Measurements from ENCODE around the gene ARHGAP6. TPM values are rescaled to one million over a fixed set of nuclear protein-coding genes. Genes with fewer than 3 reads are reported as not detected.

ARHGAP6 gene
- total RNA-seq, 2 donors from 2014 or later = 1.4 to 5.6 TPM

- intact Hi-C loops (cut with DNase I, micrococcal nuclease) = no loop called here
- ATAC-seq = no peak
- DNase-seq = no peak
These were observed 477.1 kb downstream of the ARHGAP6 start for GRCh38 chrX:11188664-11189063.

GRCh38 chrX:11187001-11187400 lies 478.7 kb downstream of the ARHGAP6 start:
- intact Hi-C loops (cut with DNase I, micrococcal nuclease) = no loop called here
- ATAC-seq = no peak

DNA sequence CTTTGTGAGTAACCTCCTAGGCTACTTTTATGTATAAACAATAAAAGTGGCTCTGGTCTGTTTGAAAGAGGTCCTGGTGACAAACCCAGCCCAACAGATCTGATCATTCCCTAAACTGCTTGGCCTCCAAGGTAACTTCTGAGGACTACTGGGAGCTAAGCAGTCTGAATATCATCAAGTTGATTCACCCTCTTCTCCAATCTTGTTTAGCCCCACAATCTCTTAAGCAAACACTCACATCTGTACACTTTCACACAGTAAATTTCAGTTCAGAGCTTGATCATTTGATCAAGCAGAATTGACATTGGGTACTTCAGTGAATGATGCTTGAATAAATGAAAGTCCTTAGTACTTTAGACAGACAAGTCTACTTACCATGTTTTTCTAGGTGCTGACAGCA lies 479.9 kb downstream of the ARHGAP6 start:
- ATAC-seq = no peak
- intact Hi-C loops (cut with DNase I, micrococcal nuclease) = no loop called here
- DNase-seq = no peak

More at GRCh38 chrX:11187001-11187400, 478.7 kb downstream of the ARHGAP6 start:
- DNase-seq = no peak

- ATAC-seq (no peak), DNase-seq (no peak)
- intact Hi-C loops (cut with DNase I, micrococcal nuclease) = no loop called here
These were observed 485.1 kb downstream of the ARHGAP6 start for GRCh38 chrX:11180571-11180970.

- intact Hi-C loops (cut with DNase I, micrococcal nuclease) = no loop called here
- ATAC-seq (no peak), DNase-seq (no peak)
These were observed 493.3 kb downstream of the ARHGAP6 start for GRCh38 chrX:11172415-11172814.

DNA sequence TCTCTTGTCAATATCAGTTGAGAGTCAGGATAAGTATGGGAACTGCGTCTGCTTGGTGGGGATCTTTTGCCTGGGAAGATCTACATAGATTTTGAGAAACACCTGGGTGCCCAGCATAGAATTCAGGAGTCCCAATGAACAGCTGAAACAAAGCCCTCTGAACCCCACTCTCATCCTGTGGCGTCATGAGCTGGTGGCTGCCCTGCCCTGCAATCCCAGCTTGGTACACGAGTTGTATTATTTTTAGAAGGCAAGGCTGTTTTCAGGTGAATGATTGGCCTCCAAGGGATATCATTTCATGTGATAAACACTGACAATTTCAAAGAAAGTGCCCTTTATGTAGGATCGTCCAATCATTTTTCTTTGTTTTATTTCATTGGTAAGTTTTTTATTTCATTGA lies 493.8 kb downstream of the ARHGAP6 start:
- ATAC-seq = no peak
- no peak for DNase-seq
- intact Hi-C loops (cut with DNase I, micrococcal nuclease) = no loop called here

- ATAC-seq = no peak
- intact Hi-C loops (cut with DNase I, micrococcal nuclease) = no loop called here
- DNase-seq = no peak
These were observed 501.3 kb downstream of the ARHGAP6 start for GRCh38 chrX:11164433-11164832.

GRCh38 chrX:11159149-11159548 lies 506.6 kb downstream of the ARHGAP6 start:
- no peak for DNase-seq
- no peak for ATAC-seq
- intact Hi-C loops (cut with DNase I, micrococcal nuclease) = no loop called here

DNA sequence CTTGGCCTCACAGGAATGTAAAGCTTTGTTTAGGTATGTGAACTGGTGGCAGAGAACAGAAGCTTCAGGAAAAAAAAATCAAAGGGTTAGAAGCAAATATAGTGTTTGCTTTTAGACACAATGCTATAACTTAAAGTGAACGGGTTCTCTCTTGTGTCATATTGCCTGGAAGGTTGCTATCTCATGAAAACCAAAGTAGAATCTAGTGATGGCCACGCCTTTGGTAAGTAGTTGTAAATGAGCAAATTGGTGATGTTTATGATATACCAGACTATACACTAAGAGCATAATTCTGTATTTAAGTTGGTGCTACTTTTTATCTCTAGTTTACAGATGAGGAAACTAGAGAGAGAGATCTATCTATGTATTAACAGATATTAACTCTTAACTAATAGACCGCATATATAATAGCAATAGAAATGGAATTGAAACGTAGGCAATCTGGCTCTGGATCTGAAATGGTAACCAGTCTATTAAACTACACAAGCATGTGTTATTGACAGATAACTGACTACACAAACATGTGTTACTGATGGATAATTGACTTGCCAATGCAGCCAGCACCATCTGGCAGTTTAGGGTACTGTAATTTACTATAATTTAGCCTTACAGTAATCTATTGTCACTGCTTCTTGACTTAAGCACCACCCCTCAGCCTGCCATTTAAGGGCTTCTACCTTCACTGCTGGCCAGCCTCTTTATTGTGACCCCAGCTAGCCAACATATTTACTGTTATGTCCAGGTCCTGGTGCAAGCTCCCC lies 513.7 kb downstream of the ARHGAP6 start:
- peak; percentile 95 for ATAC-seq
- DNase-seq = no peak
- intact Hi-C loops (cut with DNase I, micrococcal nuclease) = no loop called here

GRCh38 chrX:11148401-11148800 lies 517.3 kb downstream of the ARHGAP6 start:
- intact Hi-C loops (cut with DNase I, micrococcal nuclease) = loop anchor here in 1 of 2 donors (10.0 kb wide), 1 partner anchor 626 kb away; no protein-coding TSS in a partner anchor
- ATAC-seq = no peak
- DNase-seq = no peak

GRCh38 chrX:11146411-11146810 lies 519.3 kb downstream of the ARHGAP6 start:
- peak; percentile 84 for ATAC-seq
- intact Hi-C loops (cut with DNase I, micrococcal nuclease) = loop anchor here in 1 of 2 donors (10.0 kb wide), 1 partner anchor 628 kb away; no protein-coding TSS in a partner anchor
- DNase-seq = no peak

DNA sequence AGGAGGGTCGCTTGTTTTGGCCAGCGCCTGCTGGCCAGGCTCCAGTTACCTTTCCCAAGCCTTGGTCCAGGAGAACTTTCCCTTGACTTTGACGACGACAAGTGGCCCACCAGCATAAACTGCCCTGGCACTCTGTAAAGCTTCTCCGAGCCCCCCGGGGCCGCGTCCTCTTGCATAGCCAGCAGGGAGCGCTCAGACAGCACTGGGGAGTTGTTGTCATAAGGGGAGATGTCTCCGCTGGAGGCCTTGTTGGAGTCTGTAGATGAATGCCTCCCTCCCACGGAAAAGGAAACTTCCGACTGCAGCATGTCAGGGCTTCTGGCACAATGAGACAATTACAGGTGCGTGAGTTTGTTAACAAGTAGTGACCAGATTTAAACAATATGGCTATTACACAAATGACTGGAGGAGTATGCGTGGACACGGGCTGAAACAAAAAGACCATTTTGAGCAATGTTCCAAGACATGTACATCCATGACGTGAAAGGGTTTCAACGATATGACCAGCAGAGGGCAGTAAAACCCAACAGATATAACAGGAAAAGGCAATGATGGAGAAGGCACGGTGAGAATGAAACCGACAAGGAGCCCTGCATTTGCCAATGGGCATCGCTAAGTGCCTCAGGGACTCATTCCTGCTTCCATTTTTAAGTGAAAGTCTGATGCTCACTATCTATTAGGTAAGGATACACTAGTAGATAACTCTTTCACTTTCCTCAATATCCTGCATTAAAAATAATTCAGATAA lies 521.6 kb downstream of the ARHGAP6 start:
- intact Hi-C loops (cut with DNase I, micrococcal nuclease) = loop anchor here in 1 of 2 donors (5.0 to 10.0 kb wide), 2 partner anchors 388 to 631 kb away; no protein-coding TSS in a partner anchor
- ATAC-seq (peak; percentile 87), DNase-seq (peak; percentile 45 to 56)

DNA sequence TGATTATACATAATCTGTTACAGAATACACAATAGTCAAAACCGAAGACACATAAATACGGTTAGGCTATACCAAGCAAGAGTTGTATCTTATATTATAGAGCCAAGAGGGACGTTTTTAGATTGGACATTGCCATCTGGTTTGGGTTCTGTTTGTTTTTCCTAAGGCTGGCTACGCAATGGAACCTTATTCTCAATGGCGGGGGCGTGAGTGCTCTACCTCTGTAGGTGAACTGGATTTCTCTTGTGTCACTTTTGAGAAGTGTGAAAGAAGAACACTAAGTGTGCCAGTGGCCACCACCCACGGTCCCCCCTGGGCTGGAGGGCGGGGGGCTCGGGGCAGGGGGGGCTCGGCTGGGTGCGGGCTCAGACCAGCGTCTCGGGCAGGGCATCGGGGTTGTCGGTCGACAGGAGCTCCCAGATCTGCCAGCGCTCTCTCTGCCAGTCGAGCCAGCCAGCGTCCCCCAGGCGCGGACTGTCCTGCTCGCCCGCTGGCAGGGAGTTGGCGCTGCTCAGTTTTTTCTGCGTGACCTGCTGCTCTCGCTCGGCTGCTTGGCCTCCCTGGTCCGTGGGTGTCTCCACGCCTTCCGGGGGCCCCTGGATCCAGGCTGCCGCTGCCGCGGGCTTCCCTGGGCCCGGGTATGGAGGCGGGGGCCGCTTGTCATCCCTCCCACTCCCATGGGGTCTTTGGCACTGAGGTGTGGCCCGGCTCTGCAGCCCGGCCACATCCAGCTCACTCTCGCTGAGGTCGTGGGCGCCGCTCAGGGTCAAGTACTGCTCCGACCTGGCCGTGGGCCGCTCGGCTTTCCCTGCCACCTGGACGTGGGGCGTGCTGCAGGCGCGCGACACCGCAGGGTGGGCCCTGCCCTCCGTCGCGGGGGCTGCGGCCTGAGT lies 527.0 kb downstream of the ARHGAP6 start:
- intact Hi-C loops (cut with DNase I, micrococcal nuclease) = no loop called here
- DNase-seq (peak in 1 of 2 donors; percentile 9), ATAC-seq (no peak)

GRCh38 chrX:11137543-11138139 lies 528.1 kb downstream of the ARHGAP6 start:
- intact Hi-C loops (cut with DNase I, micrococcal nuclease) = no loop called here
- ATAC-seq (peak; percentile 28), DNase-seq (no peak)

DNA sequence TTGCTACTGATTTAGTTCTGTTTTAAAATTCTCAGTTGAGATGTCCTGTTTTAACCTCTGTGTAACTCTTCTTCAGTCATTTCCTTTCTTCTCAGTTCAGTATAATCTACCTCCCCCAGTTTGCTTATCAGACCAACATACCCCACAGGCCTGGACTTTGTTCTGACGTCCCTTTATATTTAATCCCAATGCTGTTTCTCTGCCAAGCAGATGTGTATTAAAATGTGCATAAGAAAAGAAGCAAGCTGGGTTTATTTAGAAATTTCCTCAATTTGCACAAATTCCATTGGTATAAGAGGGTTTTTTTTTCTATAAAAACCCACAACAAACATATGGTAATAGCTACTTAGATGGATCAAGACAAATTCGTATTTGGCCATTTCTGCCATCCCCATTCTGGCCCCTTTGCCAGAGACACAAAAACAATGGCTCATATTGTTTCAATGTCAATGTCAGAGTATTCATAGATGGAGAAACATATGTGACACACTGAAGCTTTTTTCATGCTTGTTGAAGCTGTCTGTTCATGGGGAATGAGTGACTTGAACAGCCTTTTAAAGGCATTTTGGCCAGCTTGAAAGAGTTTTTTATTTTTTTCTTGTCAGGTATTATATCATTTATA lies 530.0 kb downstream of the ARHGAP6 start:
- ATAC-seq (peak; percentile 45), DNase-seq (no peak)
- intact Hi-C loops (cut with DNase I, micrococcal nuclease) = no loop called here

DNA sequence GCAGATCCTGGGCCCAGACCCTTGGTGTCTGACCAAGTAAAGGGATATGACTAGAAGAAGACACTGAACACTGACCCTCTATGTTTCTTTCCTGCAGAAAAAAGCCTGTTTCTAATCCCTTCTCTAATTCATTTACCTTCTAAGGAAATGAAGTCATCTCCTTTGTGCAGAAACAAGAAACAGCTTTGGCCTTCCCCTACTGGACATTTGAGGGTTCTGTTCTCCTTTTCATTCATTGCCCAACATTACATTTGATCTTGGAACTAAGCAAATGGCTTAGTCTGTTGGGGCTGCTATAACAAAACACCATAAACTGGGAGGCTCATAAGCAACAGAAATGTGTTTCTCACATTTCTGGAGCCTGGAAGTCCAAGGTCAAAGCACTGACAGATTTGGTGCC lies 534.6 kb downstream of the ARHGAP6 start:
- ATAC-seq (no peak), DNase-seq (no peak)
- intact Hi-C loops (cut with DNase I, micrococcal nuclease) = no loop called here

- ATAC-seq (peak; percentile 96), DNase-seq (no peak)
- intact Hi-C loops (cut with DNase I, micrococcal nuclease) = no loop called here
These were observed 535.6 kb downstream of the ARHGAP6 start for GRCh38 chrX:11130136-11130535.

DNA sequence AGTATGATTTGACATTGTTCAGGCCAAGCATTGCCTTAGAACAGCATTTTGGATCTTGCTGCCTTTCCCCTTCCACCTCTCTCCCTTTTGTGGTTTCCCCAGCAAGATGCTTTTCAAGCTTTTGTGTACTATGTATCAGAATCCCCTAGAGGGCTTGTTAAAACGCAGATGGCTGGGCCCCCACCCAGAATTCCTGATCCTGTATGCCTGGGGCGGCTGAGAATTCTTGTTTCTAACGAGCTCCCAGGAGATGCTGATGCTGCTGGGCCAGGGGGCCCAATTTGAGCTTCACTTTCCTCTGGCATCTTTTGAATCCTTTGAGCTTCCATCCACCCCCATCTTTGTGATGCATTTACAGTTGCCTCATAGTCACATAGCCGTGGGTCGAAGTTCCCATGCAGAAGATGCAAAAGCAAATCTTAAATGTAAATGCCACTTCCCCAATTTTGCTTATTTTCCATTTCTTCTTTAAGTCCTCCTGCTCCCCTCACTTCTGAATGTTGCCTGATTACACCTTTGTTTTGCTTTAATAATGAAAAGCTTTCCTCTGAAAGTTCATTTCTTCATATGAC lies 536.1 kb downstream of the ARHGAP6 start:
- DNase-seq (no peak), ATAC-seq (no peak)
- intact Hi-C loops (cut with DNase I, micrococcal nuclease) = no loop called here
